ENCODE measurements around the gene AUP1. TPM values are rescaled to one million over a fixed set of nuclear protein-coding genes. Genes with fewer than 3 reads are reported as not detected.

Gene AUP1
- total RNA-seq, 2 experiments from 2014 or later, result 92.1 to 98.0 TPM

- peak within 1 kb of the TSS; percentile 98 for H3K27ac Mint-ChIP-seq
- peaks cover 48% of the 10 kb centered on the region for H3K4me1 Mint-ChIP-seq (ENCODE audit: low read depth)
- H3K36me3 Mint-ChIP-seq, result peaks cover 30% of the 10 kb centered on the region
- intact Hi-C loops (cut with micrococcal nuclease), result loop anchor here (1.0 kb wide), 4 partner anchors 8 to 49 kb away; partner anchors contain the start of genes AUP1, HTRA2, TTC31 and WBP1
- CTCF ChIA-PET, result interaction anchor here (0.7 to 2.0 kb wide), 3 partner anchors 14 to 60 kb away, joined by 3 to 7 read pairs (median 3); partner anchors contain the start of genes CCDC142 and TTC31
- H3K9me3 Mint-ChIP-seq, result no peaks in the 10 kb centered on the region
- POLR2A ChIA-PET, result interaction anchor here (0.5 to 1.9 kb wide), 5 partner anchors 10 to 24 kb away, joined by 3 to 6 read pairs (median 4); no protein-coding TSS in a partner anchor
- peaks cover 33% of the 10 kb centered on the region for H3K27me3 Mint-ChIP-seq
- DNase-seq, result peak; percentile 99
- H3K4me3 Mint-ChIP-seq, result peak within 1 kb of the TSS; percentile 91
Observed at GRCh38 chr2:74507145-74507925, 22.2 kb downstream of the AUP1 start, which contains the start of gene PCGF1. Gene PCGF1 (minus strand): TSS chr2:74507695. CDS start chr2:74507668, 27 bp downstream.

GRCh38 chr2:74505448-74506246, 23.9 kb downstream of the AUP1 start:
- Mint-ChIP-seq H3K9me3 (no peaks in the 10 kb centered on the region), H3K4me3 (no peak overlapping the region), H3K4me1 (ENCODE audit: low read depth) (peaks cover 50% of the 10 kb centered on the region), H3K27me3 (peaks cover 41% of the 10 kb centered on the region), H3K27ac (no peak overlapping the region), H3K36me3 (peaks cover 30% of the 10 kb centered on the region)
- no peak for DNase-seq
- ChIA-PET CTCF (interaction anchor here (2.0 kb wide), 1 partner anchor 23 kb away, joined by 7 read pairs; the partner anchor contains the start of genes CCDC142 and TTC31), POLR2A (interaction anchor here (1.3 kb wide), 1 partner anchor 26 kb away, joined by 3 read pairs; no protein-coding TSS in a partner anchor)
- intact Hi-C loops (cut with micrococcal nuclease), result no loop called here

- H3K9me3 Mint-ChIP-seq, result no peaks in the 10 kb centered on the region
- H3K4me3 Mint-ChIP-seq, result no peak overlapping the region
- peaks cover 46% of the 10 kb centered on the region for H3K4me1 Mint-ChIP-seq (ENCODE audit: low read depth)
- ChIA-PET CTCF (interaction anchor here (1.3 kb wide), 1 partner anchor 81 kb away, joined by 6 read pairs; no protein-coding TSS in a partner anchor), POLR2A (interaction anchor here (1.5 to 1.9 kb wide), 2 partner anchors 12 to 22 kb away, joined by 4 to 6 read pairs; partner anchors contain the start of gene DQX1)
- intact Hi-C loops (cut with micrococcal nuclease), result no loop called here
- H3K27me3 Mint-ChIP-seq, result peaks cover 52% of the 10 kb centered on the region
- peaks cover 30% of the 10 kb centered on the region for H3K36me3 Mint-ChIP-seq
- no peak for DNase-seq
- H3K27ac Mint-ChIP-seq, result no peak overlapping the region
Observed at GRCh38 chr2:74504591-74504990, 24.9 kb downstream of the AUP1 start.

- Mint-ChIP-seq H3K27me3 (peaks cover 57% of the 10 kb centered on the region), H3K27ac (no peak overlapping the region), H3K9me3 (no peaks in the 10 kb centered on the region), H3K4me3 (peak overlapping the region; percentile 65), H3K36me3 (peaks cover 30% of the 10 kb centered on the region), H3K4me1 (ENCODE audit: low read depth) (peaks cover 50% of the 10 kb centered on the region)
- intact Hi-C loops (cut with micrococcal nuclease), result no loop called here
- POLR2A ChIA-PET, result interaction anchor here (1.5 to 1.9 kb wide), 2 partner anchors 13 to 23 kb away, joined by 4 to 6 read pairs; partner anchors contain the start of gene DQX1
- no peak for DNase-seq
- CTCF ChIA-PET, result interaction anchor here (0.8 to 3.7 kb wide), 3 partner anchors 9 to 84 kb away, joined by 4 to 15 read pairs (median 6); no protein-coding TSS in a partner anchor
Observed at GRCh38 chr2:74503506-74504475, 25.7 kb downstream of the AUP1 start.

- Mint-ChIP-seq H3K36me3 (peaks cover 30% of the 10 kb centered on the region), H3K4me3 (peak overlapping the region; percentile 65), H3K27me3 (peaks cover 63% of the 10 kb centered on the region), H3K9me3 (no peaks in the 10 kb centered on the region), H3K4me1 (ENCODE audit: low read depth) (peaks cover 48% of the 10 kb centered on the region), H3K27ac (no peak overlapping the region)
- POLR2A ChIA-PET, result interaction anchor here (1.5 to 1.9 kb wide), 2 partner anchors 14 to 24 kb away, joined by 4 to 6 read pairs; partner anchors contain the start of gene DQX1
- CTCF ChIA-PET, result interaction anchor here (0.8 to 3.7 kb wide), 4 partner anchors 9 to 85 kb away, joined by 4 to 15 read pairs (median 5); partner anchors contain the start of genes CCDC142 and TTC31
- peak; percentile 71 for DNase-seq
- intact Hi-C loops (cut with micrococcal nuclease), result no loop called here
Observed at GRCh38 chr2:74502720-74503505, 26.6 kb downstream of the AUP1 start.

- peaks cover 63% of the 10 kb centered on the region for H3K27me3 Mint-ChIP-seq
- H3K36me3 Mint-ChIP-seq, result peaks cover 27% of the 10 kb centered on the region
- H3K9me3 Mint-ChIP-seq, result no peaks in the 10 kb centered on the region
- peaks cover 54% of the 10 kb centered on the region for H3K4me1 Mint-ChIP-seq (ENCODE audit: low read depth)
- intact Hi-C loops (cut with micrococcal nuclease), result no loop called here
- ChIA-PET CTCF (interaction anchor here (1.7 to 3.7 kb wide), 3 partner anchors 20 to 86 kb away, joined by 4 to 15 read pairs (median 9); partner anchors contain the start of genes CCDC142 and TTC31), POLR2A (interaction anchor here (0.7 kb wide), 1 partner anchor 8 kb away, joined by 3 read pairs; no protein-coding TSS in a partner anchor)
- H3K4me3 Mint-ChIP-seq, result peak overlapping the region; percentile 65
- no peak for DNase-seq
- no peak overlapping the region for H3K27ac Mint-ChIP-seq
Observed at GRCh38 chr2:74502147-74502719, 27.3 kb downstream of the AUP1 start.

GRCh38 chr2:74501335-74502071, 28.0 kb downstream of the AUP1 start:
- POLR2A ChIA-PET, result interaction anchor here (0.7 kb wide), 1 partner anchor 9 kb away, joined by 3 read pairs; no protein-coding TSS in a partner anchor
- Mint-ChIP-seq H3K4me3 (peak overlapping the region; percentile 65), H3K9me3 (no peaks in the 10 kb centered on the region), H3K27ac (no peak overlapping the region), H3K36me3 (peaks cover 23% of the 10 kb centered on the region), H3K4me1 (ENCODE audit: low read depth) (peaks cover 49% of the 10 kb centered on the region), H3K27me3 (peaks cover 63% of the 10 kb centered on the region)
- intact Hi-C loops (cut with micrococcal nuclease), result no loop called here
- CTCF ChIA-PET, result interaction anchor here (0.7 to 3.7 kb wide), 4 partner anchors 17 to 86 kb away, joined by 3 to 15 read pairs (median 6); partner anchors contain the start of genes CCDC142 and TTC31
- DNase-seq, result no peak

- Mint-ChIP-seq H3K4me1 (ENCODE audit: low read depth) (peaks cover 47% of the 10 kb centered on the region), H3K9me3 (no peaks in the 10 kb centered on the region), H3K36me3 (peaks cover 18% of the 10 kb centered on the region), H3K27ac (no peak overlapping the region), H3K4me3 (no peak overlapping the region), H3K27me3 (peaks cover 63% of the 10 kb centered on the region)
- DNase-seq, result no peak
- intact Hi-C loops (cut with micrococcal nuclease), result no loop called here
- ChIA-PET CTCF (interaction anchor here (1.2 to 3.7 kb wide), 3 partner anchors 18 to 87 kb away, joined by 4 to 15 read pairs (median 9); partner anchors contain the start of genes CCDC142 and TTC31), POLR2A (interaction anchor here (1.1 to 1.4 kb wide), 3 partner anchors 16 to 41 kb away, joined by 3 to 4 read pairs (median 3); partner anchors contain the start of gene CCDC142)
Observed at GRCh38 chr2:74500578-74500946, 28.9 kb downstream of the AUP1 start.

GRCh38 chr2:74499940-74500577, 29.4 kb downstream of the AUP1 start:
- CTCF ChIA-PET, result interaction anchor here (0.8 to 2.0 kb wide), 3 partner anchors 17 to 87 kb away, joined by 3 to 9 read pairs (median 4); partner anchors contain the start of genes CCDC142 and TTC31
- H3K36me3 Mint-ChIP-seq, result peaks cover 13% of the 10 kb centered on the region
- peaks cover 46% of the 10 kb centered on the region for H3K4me1 Mint-ChIP-seq (ENCODE audit: low read depth)
- no peak overlapping the region for H3K4me3 Mint-ChIP-seq
- H3K27ac Mint-ChIP-seq, result no peak overlapping the region
- intact Hi-C loops (cut with micrococcal nuclease), result loop anchor here (5.0 kb wide), 1 partner anchor 32 kb away; no protein-coding TSS in a partner anchor
- POLR2A ChIA-PET, result interaction anchor here (1.1 to 1.4 kb wide), 3 partner anchors 16 to 40 kb away, joined by 3 to 4 read pairs (median 3); partner anchors contain the start of gene CCDC142
- peaks cover 63% of the 10 kb centered on the region for H3K27me3 Mint-ChIP-seq
- no peak for DNase-seq
- no peaks in the 10 kb centered on the region for H3K9me3 Mint-ChIP-seq
